8988T (cell line): Measurements from ENCODE around the gene TRA2A.
"Not testable (repeated sequence)": the region's sequence is repeated elsewhere in the genome, so short reads cannot be mapped to it uniquely, and the experiment has no call there.

Experiments used
- DNase-seq: peaks from one replicate; pipeline ENCODE4 v3.0.0; 2011

TRA2A gene

GRCh38 chr7:23531794-23532489 is at the start of gene TRA2A:
Gene TRA2A, minus strand, starts transcription at chr7:23531981. Its CDS starts 157 bp downstream, at chr7:23531824.
- DNase-seq: peak; percentile 56

- no peak for DNase-seq
Observed at GRCh38 chr7:23570592-23571200, 38.9 kb upstream of the TRA2A start.

GRCh38 chr7:23558303-23558702 is 26.5 kb upstream of the TRA2A start:
- DNase-seq: no peak

- DNase-seq: no peak
Observed at GRCh38 chr7:23547662-23548061, 15.9 kb upstream of the TRA2A start.

GRCh38 chr7:23546897-23547572 is 15.3 kb upstream of the TRA2A start:
- DNase-seq: no peak

GRCh38 chr7:23545493-23545892 is 13.7 kb upstream of the TRA2A start:
- no peak for DNase-seq

GRCh38 chr7:23544913-23545354 is 13.2 kb upstream of the TRA2A start:
- DNase-seq: no peak

GRCh38 chr7:23542752-23543151 is 11.0 kb upstream of the TRA2A start:
- DNase-seq: no peak

- no peak for DNase-seq
Observed at GRCh38 chr7:23539494-23539907, 7.7 kb upstream of the TRA2A start.

- no peak for DNase-seq
Observed at GRCh38 chr7:23538301-23538700, 6.5 kb upstream of the TRA2A start.

GRCh38 chr7:23533238-23533604 is 1.4 kb upstream of the TRA2A start:
- no peak for DNase-seq

GRCh38 chr7:23532490-23533237 is 883 bp upstream of the TRA2A start:
- no peak for DNase-seq

- peak; percentile 15 for DNase-seq
Observed at GRCh38 chr7:23531050-23531793, 559 bp downstream of the TRA2A start.

GRCh38 chr7:23530405-23530804 is 1.4 kb downstream of the TRA2A start:
- no peak for DNase-seq

GRCh38 chr7:23529262-23529859 is 2.4 kb downstream of the TRA2A start:
- DNase-seq: no peak

GRCh38 chr7:23525611-23526010 is 6.2 kb downstream of the TRA2A start:
- DNase-seq: not testable (repeated sequence)

GRCh38 chr7:23524473-23524872 is 7.3 kb downstream of the TRA2A start:
- DNase-seq: no peak

GRCh38 chr7:23523486-23524075 is 8.2 kb downstream of the TRA2A start:
- no peak for DNase-seq

- DNase-seq: no peak
Observed at GRCh38 chr7:23520582-23520981, 11.2 kb downstream of the TRA2A start.

- no peak for DNase-seq
Observed at GRCh38 chr7:23514755-23515154, 17.0 kb downstream of the TRA2A start.

GRCh38 chr7:23513746-23514145 is 18.0 kb downstream of the TRA2A start:
- not testable (repeated sequence) for DNase-seq

GRCh38 chr7:23494009-23494408 is 37.8 kb downstream of the TRA2A start:
- no peak for DNase-seq
